Hepatocyte (in vitro differentiated cells): ENCODE measurements around the gene BEX2. TPM values are rescaled to one million over a fixed set of nuclear protein-coding genes. Genes with fewer than 3 reads are reported as not detected.

Experiments
- DNase-seq: peaks from one replicate; pipeline ENCODE4 v3.0.0-alpha.2; 2016; ENCODE audit warnings: low spot score
- H2AFZ ChIP-seq: fragments of 200-600 bp; sonication (generic); 2 replicates; pipeline ENCODE4 v1.6.0; 2016; ENCODE audit warnings: antibody characterized with exemption, mild to moderate bottlenecking
- H3K27ac ChIP-seq: fragments of 200-600 bp; sonication (generic); 2 replicates; pipeline ENCODE4 v1.5.1; 2016; ENCODE audit warnings: mild to moderate bottlenecking
- H3K27me3 ChIP-seq: fragments of 200-600 bp; sonication (generic); 2 replicates; pipeline ENCODE4 v1.6.1; 2016
- H3K36me3 ChIP-seq: fragments of 200-600 bp; sonication (generic); replicated peaks from 2 replicates; pipeline ENCODE4 v1.5.1; 2016; ENCODE audit warnings: low read depth; ENCODE audit not compliant: insufficient read depth
- H3K4me1 ChIP-seq: fragments of 200-600 bp; sonication (generic); 2 replicates; pipeline ENCODE4 v1.5.1; 2016; ENCODE audit warnings: mild to moderate bottlenecking, moderate library complexity; ENCODE audit not compliant: insufficient read depth
- H3K4me2 ChIP-seq: fragments of 200-600 bp; sonication (generic); 2 replicates; pipeline ENCODE4 v1.6.0; 2016
- H3K4me3 ChIP-seq: fragments of 200-600 bp; sonication (generic); 2 replicates; pipeline ENCODE4 v1.5.1; 2016; ENCODE audit warnings: mild to moderate bottlenecking
- H3K79me2 ChIP-seq: fragments of 200-600 bp; sonication (generic); 2 replicates; pipeline ENCODE4 v1.6.0; 2017; ENCODE audit warnings: mild to moderate bottlenecking
- H3K9me2 ChIP-seq: fragments of 200-600 bp; sonication (generic); replicated peaks from 2 replicates; pipeline ENCODE4 v1.6.0; 2017; ENCODE audit warnings: mild to moderate bottlenecking; ENCODE audit not compliant: insufficient read depth
- H3K9me3 ChIP-seq: fragments of 200-600 bp; sonication (generic); 2 replicates; pipeline ENCODE4 v1.5.1; 2016; ENCODE audit warnings: low read depth, mild to moderate bottlenecking
- H4K20me1 ChIP-seq: fragments of 200-600 bp; sonication (generic); 2 replicates; pipeline ENCODE4 v1.6.0; 2016; ENCODE audit warnings: mild to moderate bottlenecking; ENCODE audit not compliant: insufficient read depth, poor library complexity, severe bottlenecking
- CTCF ChIP-seq: fragments of 200-600 bp; sonication (generic); IDR thresholded peaks from 2 replicates; pipeline ENCODE4 v1.5.1; 2016; ENCODE audit warnings: antibody characterized with exemption, mild to moderate bottlenecking; ENCODE audit not compliant: poor library complexity
- EZH2 ChIP-seq: fragments of 200-600 bp; sonication (generic); IDR thresholded peaks from 2 replicates; pipeline ENCODE4 v1.6.1; 2016; ENCODE audit warnings: antibody characterized with exemption, mild to moderate bottlenecking, borderline replicate concordance
- EZH2phosphoT487 ChIP-seq: fragments of 200-600 bp; sonication (generic); IDR thresholded peaks from one replicate; pipeline ENCODE4 v1.6.1; 2018; ENCODE audit warnings: antibody characterized with exemption, mild to moderate bottlenecking, low read depth, moderate library complexity; ENCODE audit not compliant: unreplicated experiment, severe bottlenecking
- whole genome bisulfite sequencing: methylation state at CpG from one replicate; pipeline ENCODE4 v1.1.6; 2016; ENCODE audit warnings: low lambda C conversion rate; ENCODE audit errors: missing lambda C conversion rate; 5-methylcytosine and 5-hydroxymethylcytosine counted together
- polyA plus RNA-seq: library from polyadenylated mRNA; unstranded; fragments of >200 nt; fragmentation: Nextera tagmentation; extraction: Ambion mirVana; gene quantifications from 2 replicates; pipeline ENCODE4 v1.2.1, GENCODE V29; 2016
- small RNA-seq: library from RNA; depleted of rRNA; stranded (forward); fragments of <200 nt; gene quantifications from one replicate; pipeline ENCODE3, GENCODE V24; 2014
- total RNA-seq: library from RNA; depleted of rRNA; stranded (reverse); fragments of >200 nt; gene quantifications from 2 replicates; pipeline ENCODE4 v1.2.3, GENCODE V29; 2014

BEX2 gene
- total and polyA plus RNA-seq, 2 experiments from 2014 or later = 37.7 to 45.4 TPM

GRCh38 chrX:103279624-103280023 is 31.2 kb downstream of the BEX2 start:
- Histone ChIP-seq H2AFZ (no peak overlapping the region), H3K9me2 (no peaks in the 10 kb centered on the region), H3K4me3 (no peak overlapping the region), H3K4me1 (no peaks in the 10 kb centered on the region), H3K9me3 (no peaks in the 10 kb centered on the region), H3K27ac (no peak overlapping the region), H4K20me1 (no peaks in the 10 kb centered on the region), H3K79me2 (no peaks in the 10 kb centered on the region), H3K36me3 (no peaks in the 10 kb centered on the region), H3K4me2 (no peak overlapping the region), H3K27me3 (no peaks in the 10 kb centered on the region)
- WGBS = 88% methylated on average over 1 of the region's 1 CpG
- TF ChIP-seq EZH2phosphoT487 = no peak
- no peak for TF ChIP-seq CTCF
- no peak for TF ChIP-seq EZH2
- DNase-seq = no peak

GRCh38 chrX:103276581-103277002 is 34.2 kb downstream of the BEX2 start, which contains the start of gene TCEAL5:
Gene TCEAL5, minus strand, starts transcription at chrX:103276750. Its CDS starts 2,187 bp downstream, at chrX:103274563.
- H3K4me2 ChIP-seq = no peak within 1 kb of the TSS
- DNase-seq = no peak

GRCh38 chrX:103275947-103276567 is 34.7 kb downstream of the BEX2 start:
- no peak overlapping the region for H2AFZ ChIP-seq
- no peaks in the 10 kb centered on the region for H3K36me3 ChIP-seq
- no peak overlapping the region for H3K4me3 ChIP-seq
- H3K27me3 ChIP-seq = no peaks in the 10 kb centered on the region
- TF ChIP-seq EZH2 = no peak
- TF ChIP-seq EZH2phosphoT487 = no peak
- no peak for TF ChIP-seq CTCF
- no peaks in the 10 kb centered on the region for H3K9me3 ChIP-seq
- no peaks in the 10 kb centered on the region for H4K20me1 ChIP-seq
- H3K27ac ChIP-seq = no peak overlapping the region
- WGBS = 81% methylated on average over 16 of the region's 23 CpGs
- H3K9me2 ChIP-seq = no peaks in the 10 kb centered on the region
- H3K4me2 ChIP-seq = no peak overlapping the region
- DNase-seq = no peak
- H3K79me2 ChIP-seq = no peaks in the 10 kb centered on the region
- H3K4me1 ChIP-seq = no peaks in the 10 kb centered on the region

More at GRCh38 chrX:103276581-103277002, 34.2 kb downstream of the BEX2 start, which contains the start of gene TCEAL5:
- TF ChIP-seq EZH2phosphoT487 = no peak
- WGBS = 70% methylated on average over 16 of the region's 17 CpGs
- no peaks in the 10 kb centered on the region for H3K79me2 ChIP-seq
- H3K27me3 ChIP-seq = no peaks in the 10 kb centered on the region
- no peak within 1 kb of the TSS for H3K4me3 ChIP-seq
- no peak within 1 kb of the TSS for H2AFZ ChIP-seq
- no peaks in the 10 kb centered on the region for H3K9me2 ChIP-seq
- H3K36me3 ChIP-seq = no peaks in the 10 kb centered on the region
- H3K27ac ChIP-seq = no peak within 1 kb of the TSS
- no peaks in the 10 kb centered on the region for H3K9me3 ChIP-seq
- H3K4me1 ChIP-seq = no peaks in the 10 kb centered on the region
- H4K20me1 ChIP-seq = no peaks in the 10 kb centered on the region

DNA sequence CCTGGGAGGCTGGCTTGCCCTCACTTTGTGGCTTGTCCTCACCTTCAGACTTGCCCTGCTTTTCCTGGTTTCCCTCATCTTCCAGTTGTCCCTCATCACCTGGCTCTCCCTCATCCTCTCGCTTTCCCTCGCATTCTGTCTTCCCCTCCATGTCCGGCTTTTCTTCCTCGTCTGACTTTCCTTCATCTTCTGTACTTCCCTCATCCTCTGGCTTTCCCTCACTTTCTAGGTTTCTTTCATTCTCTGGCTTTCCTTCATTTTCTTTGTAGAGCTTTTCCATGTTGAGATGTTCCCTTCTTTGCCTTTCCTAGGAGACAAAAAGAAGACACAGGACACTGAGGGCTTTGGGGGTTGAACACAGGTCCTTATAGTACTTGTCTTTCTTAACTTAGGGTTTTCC is 36.5 kb downstream of the BEX2 start:
- H3K4me3 ChIP-seq = no peak overlapping the region
- no peaks in the 10 kb centered on the region for H3K4me1 ChIP-seq
- no peaks in the 10 kb centered on the region for H3K79me2 ChIP-seq
- H3K27ac ChIP-seq = no peak overlapping the region
- H2AFZ ChIP-seq = no peak overlapping the region
- no peak for DNase-seq
- H3K9me3 ChIP-seq = no peaks in the 10 kb centered on the region
- H4K20me1 ChIP-seq = no peaks in the 10 kb centered on the region
- no peaks in the 10 kb centered on the region for H3K9me2 ChIP-seq
- no peak overlapping the region for H3K4me2 ChIP-seq
- no peaks in the 10 kb centered on the region for H3K27me3 ChIP-seq
- 98% methylated on average over 4 of the region's 4 CpGs for WGBS
- no peak for TF ChIP-seq EZH2phosphoT487
- TF ChIP-seq EZH2 = no peak
- TF ChIP-seq CTCF = no peak
- H3K36me3 ChIP-seq = no peaks in the 10 kb centered on the region

Small RNA genes lying within 50 kb of the gene (small RNA-seq; reads per million reads assigned to genes)
- gene Z92846.1 = not detected

Other genes with a start within 250 kb of the BEX2 start
- 60.6 and 69.4 TPM in 2 replicates for gene BEX1, start 246.8 kb downstream of the BEX2 start, total RNA-seq
- gene BEX1, start 246.8 kb downstream of the BEX2 start, polyA plus RNA-seq = 72.2 and 78.1 TPM in 2 replicates
- gene NXF3, start 217.8 kb downstream of the BEX2 start, total RNA-seq = not detected in 2 replicates
- 1.9 TPM in 1 of 2 replicates, not detected in the other for gene NXF3, start 217.8 kb downstream of the BEX2 start, polyA plus RNA-seq
- 55.6 and 75.6 TPM in 2 replicates for gene BEX4, start 95.9 kb downstream of the BEX2 start, total RNA-seq
- gene BEX4, start 95.9 kb downstream of the BEX2 start, polyA plus RNA-seq = 112 and 119 TPM in 2 replicates
- 143 and 153 TPM in 2 replicates for gene TCEAL8, start 55.8 kb downstream of the BEX2 start, total RNA-seq
- gene TCEAL8, start 55.8 kb downstream of the BEX2 start, polyA plus RNA-seq = 123 and 127 TPM in 2 replicates
- gene TCEAL5, start 34.2 kb downstream of the BEX2 start, total RNA-seq = not detected in 2 replicates
- 0.17 TPM in 1 of 2 replicates, not detected in the other for gene TCEAL5, start 34.2 kb downstream of the BEX2 start, polyA plus RNA-seq
- gene TCEAL7, start 19.2 kb upstream of the BEX2 start, total RNA-seq = 14.7 and 16.0 TPM in 2 replicates
- gene TCEAL7, start 19.2 kb upstream of the BEX2 start, polyA plus RNA-seq = 6.6 and 6.9 TPM in 2 replicates
- gene TCEAL9, start 45.5 kb upstream of the BEX2 start, total RNA-seq = 212 and 239 TPM in 2 replicates
- 257 and 305 TPM in 2 replicates for gene TCEAL9, start 45.5 kb upstream of the BEX2 start, polyA plus RNA-seq
- 267 and 271 TPM in 2 replicates for gene BEX3, start 65.5 kb upstream of the BEX2 start, total RNA-seq
- 506 and 616 TPM in 2 replicates for gene BEX3, start 65.5 kb upstream of the BEX2 start, polyA plus RNA-seq
- 3.0 and 3.5 TPM in 2 replicates for gene RAB40A, start 208.5 kb upstream of the BEX2 start, total RNA-seq
- gene RAB40A, start 208.5 kb upstream of the BEX2 start, polyA plus RNA-seq = 2.7 and 3.0 TPM in 2 replicates